Activated T-helper 9 cell treated with anti-CD3 and anti-CD28 coated beads, Interleukin-2, amount 50 U/mL, for 16 hours (primary cell): ENCODE results near the gene R3HCC1L.

ENCODE experiments used
- DNase-seq: peaks from one replicate; pipeline ENCODE4 v3.0.0-alpha.2; 2020; ENCODE audit warnings: low read depth

The R3HCC1L gene

GRCh38 chr10:98231417-98231816 is 97.0 kb downstream of the R3HCC1L start:
- no peak for DNase-seq

GRCh38 chr10:98235846-98236245 is 101.4 kb downstream of the R3HCC1L start:
- no peak for DNase-seq

GRCh38 chr10:98236862-98237261 is 102.4 kb downstream of the R3HCC1L start:
- no peak for DNase-seq

GRCh38 chr10:98238391-98238790 is 103.9 kb downstream of the R3HCC1L start:
- no peak for DNase-seq

GRCh38 chr10:98240524-98240923 is 106.1 kb downstream of the R3HCC1L start:
- no peak for DNase-seq

GRCh38 chr10:98242823-98243222 is 108.4 kb downstream of the R3HCC1L start:
- no peak for DNase-seq

GRCh38 chr10:98244141-98244540 is 109.7 kb downstream of the R3HCC1L start:
- DNase-seq: no peak

- no peak for DNase-seq
Observed at GRCh38 chr10:98244586-98244985, 110.1 kb downstream of the R3HCC1L start.

- DNase-seq: no peak
Observed at GRCh38 chr10:98246911-98247805, 112.7 kb downstream of the R3HCC1L start.

GRCh38 chr10:98248018-98248417 is 113.6 kb downstream of the R3HCC1L start:
- no peak for DNase-seq

GRCh38 chr10:98249134-98249533 is 114.7 kb downstream of the R3HCC1L start:
- no peak for DNase-seq

GRCh38 chr10:98251399-98251798 is 116.9 kb downstream of the R3HCC1L start:
- DNase-seq: no peak

GRCh38 chr10:98252464-98252863 is 118.0 kb downstream of the R3HCC1L start:
- DNase-seq: no peak

GRCh38 chr10:98253499-98253898 is 119.0 kb downstream of the R3HCC1L start:
- no peak for DNase-seq

GRCh38 chr10:98254234-98254974 is 119.9 kb downstream of the R3HCC1L start:
- no peak for DNase-seq

GRCh38 chr10:98255146-98255877 is 120.9 kb downstream of the R3HCC1L start:
- DNase-seq: no peak

GRCh38 chr10:98256692-98257091 is 122.2 kb downstream of the R3HCC1L start:
- DNase-seq: no peak

GRCh38 chr10:98257198-98257597 is 122.7 kb downstream of the R3HCC1L start:
- DNase-seq: no peak

- DNase-seq: no peak
Observed at GRCh38 chr10:98257961-98258360, 123.5 kb downstream of the R3HCC1L start.

GRCh38 chr10:98258683-98259454 is 124.4 kb downstream of the R3HCC1L start:
- DNase-seq: no peak

- no peak for DNase-seq
Observed at GRCh38 chr10:98259606-98260315, 125.3 kb downstream of the R3HCC1L start.
